Kidney glomerular epithelial cell (primary cell): ENCODE results near the gene COQ10A.
"Not testable (repeated sequence)": the region's sequence is repeated elsewhere in the genome, so short reads cannot be mapped to it uniquely, and the experiment has no call there.

Source experiments
- DNase-seq: peaks from one replicate; lab custom pipeline; 2025; lab: John Stamatoyannopoulos, UW

COQ10A gene

DNA sequence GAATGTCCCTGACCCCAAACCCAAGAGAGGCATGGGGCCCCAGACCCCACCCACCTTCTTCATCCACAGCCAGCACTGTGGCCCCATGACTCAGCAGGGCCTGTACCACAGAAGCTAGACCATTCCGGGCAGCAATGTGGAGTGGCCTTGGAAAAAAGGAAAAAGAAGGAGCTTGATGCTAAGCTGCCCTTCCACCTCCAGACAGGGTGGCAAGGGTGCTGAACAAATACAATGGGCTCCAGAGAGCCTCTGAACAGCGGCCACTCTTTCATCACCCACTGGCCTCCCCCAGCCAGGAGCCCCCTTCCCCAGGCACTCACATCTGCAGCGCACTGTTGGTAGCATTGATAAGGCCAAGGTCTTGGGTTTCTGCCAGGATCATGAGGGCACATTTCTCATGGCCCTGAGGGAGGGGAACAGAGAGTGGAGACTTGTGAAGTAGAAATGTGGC lies 23.0 kb upstream of the COQ10A start:
- no peak for DNase-seq

DNA sequence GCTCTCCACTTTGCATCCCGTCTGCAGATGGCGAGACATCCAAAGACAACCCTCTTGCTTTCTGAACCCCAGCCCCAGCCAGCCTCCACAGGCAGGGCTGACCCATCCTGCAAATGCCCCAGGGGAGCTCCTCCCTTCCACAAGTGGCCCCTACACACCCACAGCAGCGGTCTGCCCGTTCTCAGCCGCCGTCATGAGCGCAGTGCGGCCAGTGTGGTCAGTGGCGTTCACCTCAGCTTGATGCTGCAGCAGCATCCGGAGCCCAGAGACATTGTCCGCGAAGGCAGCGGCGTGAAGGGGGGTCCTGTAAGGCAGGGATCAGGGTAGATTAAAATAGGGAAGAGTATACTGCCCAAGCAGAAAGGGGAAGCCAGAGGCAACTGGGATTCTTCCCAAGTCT lies 22.2 kb upstream of the COQ10A start:
- DNase-seq = no peak

DNA sequence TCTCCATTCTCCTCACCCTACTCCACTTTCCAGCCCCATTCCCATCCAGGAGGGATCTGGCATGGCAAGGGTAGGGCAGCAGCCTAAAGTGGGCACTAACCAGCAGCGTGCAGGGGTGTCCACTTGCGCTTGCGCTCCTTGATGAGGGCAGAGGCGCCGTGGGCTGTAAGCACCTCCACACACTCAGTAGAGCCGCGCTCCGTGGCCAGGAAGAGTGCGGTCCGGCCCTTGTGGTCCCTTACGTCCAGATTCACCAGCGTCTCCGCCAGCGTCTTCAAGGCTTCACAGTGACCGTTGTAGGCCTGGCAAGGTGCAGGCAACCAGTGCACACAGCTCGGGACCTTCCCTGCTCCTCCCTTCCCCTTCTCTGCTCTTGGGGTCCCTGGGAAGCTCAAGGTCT lies 18.8 kb upstream of the COQ10A start:
- no peak for DNase-seq

DNA sequence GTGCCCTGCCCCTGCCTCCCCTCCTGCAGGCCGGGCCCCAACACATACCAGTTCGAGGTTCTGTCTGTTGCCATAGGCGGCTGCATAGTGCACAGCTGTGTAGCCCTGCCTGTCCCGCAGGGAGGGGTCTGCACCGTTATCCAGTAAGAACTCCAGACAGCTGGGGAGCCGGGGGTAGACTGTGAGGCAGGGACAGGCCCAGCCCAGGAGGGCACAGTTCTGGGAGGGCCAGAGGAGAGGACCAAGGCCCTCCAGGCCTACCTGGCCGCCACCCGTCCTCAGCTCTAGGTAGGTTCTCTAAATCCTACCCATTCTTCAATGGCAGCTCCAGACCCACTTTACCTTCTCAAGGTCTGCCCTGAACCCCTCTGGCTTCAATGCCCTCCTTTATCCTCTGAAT lies 18.0 kb upstream of the COQ10A start:
- DNase-seq = no peak

DNA sequence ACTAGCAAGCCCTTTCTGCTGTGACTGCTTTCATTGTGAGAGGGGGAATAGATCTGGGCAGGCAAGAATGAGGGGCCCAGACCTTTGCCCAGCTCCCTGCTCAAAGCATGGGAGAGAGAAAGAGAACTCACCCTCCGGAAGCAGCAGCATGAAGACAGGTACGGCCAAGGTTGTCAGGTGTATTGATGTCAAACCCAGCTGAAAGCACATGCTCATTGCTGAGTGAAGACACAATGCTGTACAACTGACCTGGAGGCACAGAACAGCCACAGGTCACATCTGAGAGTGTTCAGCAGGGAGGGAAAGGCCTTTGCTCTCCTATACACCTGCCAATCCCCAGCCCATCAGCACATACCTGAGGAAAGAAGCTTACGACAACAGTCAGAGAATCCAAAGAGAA lies 14.1 kb upstream of the COQ10A start:
- no peak for DNase-seq

DNA sequence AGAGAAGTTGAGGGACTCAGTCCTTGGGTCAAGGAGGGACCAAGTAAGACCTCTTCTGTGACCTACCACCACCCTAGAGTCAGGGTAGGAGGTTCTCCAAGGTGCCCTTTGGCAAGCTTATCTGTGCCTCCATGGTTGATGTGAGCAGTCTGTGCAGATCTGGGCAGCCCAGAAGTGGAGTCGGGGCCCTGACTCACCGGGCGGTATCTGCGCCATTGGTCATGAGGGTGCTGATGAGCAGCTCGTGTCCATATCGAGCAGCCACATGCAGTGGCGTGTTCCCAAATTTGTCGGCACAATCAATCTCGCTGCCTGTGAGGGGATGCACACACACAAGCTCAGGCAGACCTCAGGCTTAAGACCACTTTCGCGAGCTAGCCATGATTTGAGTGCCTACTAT lies 13.7 kb upstream of the COQ10A start:
- no peak for DNase-seq

DNA sequence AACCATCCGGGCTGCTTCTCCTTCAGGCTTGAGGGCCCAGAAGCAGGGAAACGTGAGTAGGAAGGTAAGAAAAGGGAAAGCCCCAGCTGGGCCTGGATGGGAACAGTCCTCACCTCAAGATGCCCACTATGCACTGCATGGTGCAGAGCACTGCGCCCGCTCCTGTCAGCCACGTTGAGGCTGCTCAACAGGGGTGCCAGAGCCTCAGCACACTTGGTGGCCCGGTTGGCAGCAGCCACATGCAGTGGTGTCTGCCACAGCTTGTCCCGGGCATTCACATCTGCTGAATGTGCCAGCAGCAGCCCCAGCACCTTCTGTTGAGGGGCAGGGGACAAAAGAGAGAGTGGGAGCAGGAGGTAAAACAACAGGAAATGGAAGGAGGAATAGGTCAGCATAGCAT lies 11.1 kb upstream of the COQ10A start:
- no peak for DNase-seq

DNA sequence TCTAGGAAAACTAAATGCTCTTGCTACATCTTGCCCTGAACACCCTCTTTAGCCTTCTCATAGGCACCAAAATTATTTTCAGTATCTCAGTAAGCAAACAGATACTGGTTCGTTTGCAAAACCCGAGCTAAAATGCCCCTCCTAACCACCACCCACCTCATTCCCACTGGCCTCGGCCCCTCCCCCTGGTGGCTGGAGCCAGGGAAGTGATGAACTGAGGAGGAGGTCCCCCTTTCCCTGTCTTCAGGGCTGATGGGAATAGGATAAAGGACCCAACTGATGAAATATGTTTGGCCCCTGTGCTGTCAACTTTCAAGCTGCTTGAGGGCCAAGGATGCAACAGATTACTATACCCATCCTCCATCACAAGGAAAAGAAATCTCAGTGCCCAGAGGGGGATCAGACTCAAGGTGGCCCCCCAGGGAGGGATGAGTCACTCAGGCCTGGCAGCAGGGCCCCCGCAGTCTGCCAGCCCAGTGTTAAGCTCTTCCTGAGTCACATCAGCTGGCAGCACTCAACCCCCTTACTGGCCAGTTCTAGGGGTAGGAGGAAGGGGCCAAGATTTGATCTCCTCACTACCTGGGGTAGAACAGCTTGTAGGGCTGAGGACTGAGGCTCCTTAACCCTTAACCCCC lies 10.3 kb upstream of the COQ10A start:
- peak; percentile 16 for DNase-seq

DNA sequence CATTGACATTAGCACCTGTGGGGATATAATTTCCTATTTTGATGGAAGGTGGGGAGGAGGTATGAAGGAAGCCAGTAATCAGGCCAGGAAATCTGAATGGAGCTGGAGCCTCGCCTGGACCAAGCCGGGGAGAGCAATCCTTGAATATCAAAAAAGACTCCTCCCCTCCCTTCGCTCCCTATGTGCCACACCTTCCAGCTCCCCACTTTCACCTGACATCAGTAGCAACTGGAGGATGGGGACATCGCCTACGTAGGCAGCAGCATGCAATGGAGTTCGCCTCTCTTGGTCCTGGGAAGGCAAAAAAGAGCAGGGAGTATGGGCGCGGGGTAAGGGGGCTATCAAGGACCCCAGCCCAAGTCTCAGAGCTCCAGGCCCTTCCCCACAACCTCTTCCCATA lies 9.7 kb upstream of the COQ10A start:
- DNase-seq = no peak

DNA sequence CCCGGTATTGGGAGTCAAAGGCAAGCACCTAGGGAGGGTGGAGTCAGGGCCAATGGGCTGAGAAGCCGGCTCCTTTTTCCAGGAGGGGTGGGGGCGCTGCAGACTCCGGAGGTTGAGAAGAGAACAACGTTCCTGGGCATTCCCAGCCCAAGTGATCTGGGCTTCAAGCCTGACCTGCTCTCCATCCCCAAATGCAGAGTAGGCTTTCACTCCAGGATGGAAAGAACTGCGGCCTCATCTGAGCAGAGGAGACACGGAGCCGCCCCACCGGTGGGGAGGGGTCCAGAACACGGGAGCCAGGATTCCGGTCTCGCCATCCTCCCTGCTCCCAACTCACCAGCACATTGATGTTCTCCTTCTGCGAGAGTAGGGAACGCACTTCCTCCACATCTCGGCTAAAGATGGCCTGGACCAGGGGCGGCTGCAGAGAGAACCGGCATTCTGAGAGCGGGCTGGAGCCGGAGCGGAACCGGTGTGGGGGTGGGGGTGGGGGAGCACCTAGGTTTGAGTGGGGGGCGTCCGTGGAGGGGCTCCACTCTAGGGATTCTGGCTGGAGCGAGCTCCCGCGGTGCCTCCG lies 9.2 kb upstream of the COQ10A start:
- peak; percentile 31 for DNase-seq

DNA sequence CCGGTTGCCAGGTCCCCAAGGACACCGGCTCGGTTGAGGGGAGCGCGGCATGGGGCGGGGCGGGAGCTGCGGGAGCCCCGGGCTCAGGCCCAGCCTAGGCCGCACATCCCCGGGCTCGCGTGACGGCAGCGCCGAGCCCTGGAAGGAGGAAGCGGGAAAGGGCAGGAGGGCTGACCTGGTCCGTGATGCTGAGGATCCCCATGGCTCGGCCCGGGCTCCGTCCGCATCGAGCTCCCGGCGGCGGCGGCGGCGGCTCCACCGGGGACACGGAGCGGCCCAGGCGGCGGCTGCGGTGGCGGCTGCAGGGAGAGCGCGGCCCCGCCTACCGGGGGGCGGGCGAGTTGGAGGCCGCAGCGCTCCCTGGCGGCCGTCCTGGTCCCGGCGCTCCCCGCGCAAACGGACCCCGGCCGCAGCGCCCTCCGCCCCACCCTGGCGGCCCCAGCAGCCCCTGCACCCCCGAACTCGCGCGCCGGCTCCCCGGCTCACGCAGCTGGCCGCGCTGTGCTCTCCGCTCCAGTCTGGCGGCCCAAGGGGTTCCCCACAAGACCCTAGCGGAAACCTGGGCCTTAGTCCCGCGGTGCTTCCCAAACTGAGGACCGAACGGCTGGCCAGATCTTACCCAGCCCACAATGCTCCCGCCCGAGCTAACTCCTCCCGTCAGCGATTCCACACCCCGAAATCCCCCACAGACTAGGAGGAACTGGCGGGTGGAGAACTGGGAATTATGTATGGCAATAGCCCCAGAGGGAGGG lies 8.5 kb upstream of the COQ10A start, which contains the start of gene ANKRD52:
Gene ANKRD52 (minus strand): TSS at position 317 of the 752 bp plus-strand sequence. CDS start 115 bp downstream, at position 202.
- DNase-seq = peak; percentile 59

DNA sequence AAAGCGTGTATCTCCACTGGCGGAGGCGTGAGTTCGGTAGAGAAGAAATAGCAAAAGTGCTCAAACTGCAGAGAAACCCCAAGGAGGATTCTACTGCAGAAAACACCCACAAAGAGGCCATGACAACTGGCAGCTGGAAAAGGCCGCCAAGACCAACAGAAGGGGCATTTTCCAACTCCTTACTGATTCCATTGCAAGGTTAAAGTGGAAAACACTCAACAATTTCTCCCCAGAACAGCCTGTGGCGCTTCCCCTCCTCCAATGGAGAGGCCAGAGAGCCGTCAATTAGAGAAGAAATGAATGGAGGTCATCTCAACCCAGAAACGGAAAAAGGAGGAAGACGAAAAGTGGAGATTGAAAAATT lies 7.9 kb upstream of the COQ10A start:
- DNase-seq = no peak

DNA sequence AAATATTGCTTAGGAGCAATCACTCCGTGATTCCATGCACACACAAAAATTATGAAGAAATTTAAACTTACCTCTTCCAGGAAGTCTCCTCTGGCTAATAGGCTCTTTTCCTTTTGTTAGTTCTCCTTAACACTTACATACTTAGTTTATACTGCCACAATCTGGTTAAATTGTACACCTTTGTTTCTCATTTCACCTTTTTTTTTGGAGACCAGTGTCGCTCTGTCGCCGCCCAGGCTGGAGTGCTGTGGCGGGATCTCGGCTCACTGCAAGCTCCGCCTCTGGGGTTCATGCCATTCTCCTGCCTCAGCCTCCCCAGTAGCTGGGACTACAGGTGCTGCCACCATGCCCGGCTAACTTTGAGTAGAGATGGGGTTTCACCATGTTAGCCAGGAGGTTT lies 6.4 kb upstream of the COQ10A start:
- DNase-seq = no peak

DNA sequence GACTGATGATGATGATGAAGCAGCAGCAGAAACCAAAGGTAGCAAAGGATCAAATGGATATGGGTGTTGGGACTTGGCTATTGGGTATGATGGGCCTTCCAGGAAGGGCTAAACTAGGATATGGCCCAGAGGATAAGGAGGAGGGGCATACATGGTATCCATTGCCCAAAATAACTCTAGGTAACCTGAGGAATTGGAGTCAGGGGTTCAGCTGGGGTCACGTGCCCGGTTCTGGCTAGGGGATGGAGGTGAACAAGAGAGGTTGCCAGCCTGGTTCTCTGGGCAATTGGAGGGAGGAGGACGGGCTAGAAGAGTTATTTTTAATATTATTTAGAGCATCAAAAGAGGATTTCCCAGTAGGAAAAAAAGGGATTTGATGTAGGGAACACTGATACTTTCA lies 5.8 kb upstream of the COQ10A start:
- no peak for DNase-seq

DNA sequence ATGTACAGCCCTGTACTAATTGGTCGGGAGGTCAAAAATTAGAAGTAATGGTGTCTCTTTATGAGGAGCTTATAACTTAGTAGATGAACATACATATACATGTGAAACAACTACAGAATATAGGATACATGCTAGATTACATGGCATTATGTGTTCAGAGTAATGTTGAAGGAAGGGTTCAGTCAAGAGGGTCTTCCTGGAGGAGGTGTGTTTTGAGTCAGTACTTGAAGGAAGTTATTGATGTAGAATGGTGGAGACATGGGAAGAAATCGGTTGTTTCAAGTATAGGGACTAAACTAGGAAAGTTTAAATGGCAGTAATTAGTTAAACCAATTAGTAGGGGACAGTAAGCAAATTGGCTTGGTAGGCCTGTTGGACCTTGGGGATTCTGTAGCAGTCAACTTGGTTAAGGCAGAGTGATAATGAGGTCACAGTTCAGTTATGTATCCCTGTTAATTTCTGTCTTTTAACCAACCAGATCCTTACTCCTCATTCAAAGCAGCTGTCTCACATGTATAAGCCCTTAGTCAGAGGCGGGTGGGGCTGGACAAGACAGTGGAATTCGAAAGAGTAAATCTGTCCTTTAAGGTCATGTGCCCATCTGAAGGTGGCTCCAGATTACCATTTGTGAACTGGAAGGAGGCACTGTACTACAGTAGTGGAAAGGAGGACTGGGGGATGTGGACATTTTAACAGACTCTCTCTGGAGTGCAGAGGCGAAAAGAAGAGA lies 5.1 kb upstream of the COQ10A start:
- peak; percentile 89 for DNase-seq

DNA sequence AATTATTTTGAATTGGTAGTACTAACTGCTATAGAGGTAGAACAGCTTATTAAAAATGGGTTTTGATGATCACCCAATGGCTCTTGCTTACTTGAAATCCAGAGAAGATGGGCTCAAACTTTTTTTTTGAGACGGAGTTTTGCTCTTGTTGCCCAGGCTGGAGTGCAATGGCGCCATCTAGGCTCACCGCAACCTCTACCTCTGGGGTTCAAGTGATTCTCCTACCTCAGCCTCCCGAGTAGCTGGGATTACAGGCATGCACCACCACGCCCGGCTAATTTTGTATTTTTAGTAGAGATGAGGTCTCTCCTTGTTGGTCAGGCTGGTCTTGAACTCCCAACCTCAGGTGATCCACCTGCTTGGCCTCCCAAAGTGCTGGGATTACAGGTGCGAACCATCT lies 3.8 kb upstream of the COQ10A start:
- not testable (repeated sequence) for DNase-seq

DNA sequence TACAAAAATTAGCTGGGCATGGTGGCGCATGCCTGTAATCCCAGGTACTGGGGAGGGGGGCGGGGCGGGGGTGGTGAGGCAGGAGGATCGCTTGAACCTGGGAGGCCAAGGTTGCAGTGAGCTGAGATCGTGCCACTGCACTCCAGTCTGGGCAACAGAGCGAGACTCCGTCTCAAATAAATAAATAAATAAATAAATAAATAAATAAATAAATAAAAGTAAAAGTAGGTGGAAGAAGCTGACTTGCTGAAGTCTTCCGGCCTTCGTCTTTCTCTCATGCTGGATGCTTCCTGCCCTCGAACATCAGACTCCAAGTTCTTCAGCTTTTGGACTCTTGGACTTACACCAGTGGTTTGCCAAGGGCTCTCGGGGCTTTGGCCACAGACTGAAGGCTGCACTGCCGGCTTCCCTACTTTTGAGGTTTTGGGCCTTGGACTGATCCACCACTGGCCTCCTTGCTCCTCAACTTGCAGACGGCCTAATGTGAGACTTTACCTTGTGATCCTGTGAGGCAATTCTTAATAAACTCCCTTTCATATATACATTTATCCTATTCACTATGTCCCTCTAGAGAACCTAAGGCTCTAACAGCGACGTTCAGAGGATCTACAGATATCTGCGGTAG lies 562 bp upstream of the COQ10A start:
- DNase-seq = not testable (repeated sequence)

DNA sequence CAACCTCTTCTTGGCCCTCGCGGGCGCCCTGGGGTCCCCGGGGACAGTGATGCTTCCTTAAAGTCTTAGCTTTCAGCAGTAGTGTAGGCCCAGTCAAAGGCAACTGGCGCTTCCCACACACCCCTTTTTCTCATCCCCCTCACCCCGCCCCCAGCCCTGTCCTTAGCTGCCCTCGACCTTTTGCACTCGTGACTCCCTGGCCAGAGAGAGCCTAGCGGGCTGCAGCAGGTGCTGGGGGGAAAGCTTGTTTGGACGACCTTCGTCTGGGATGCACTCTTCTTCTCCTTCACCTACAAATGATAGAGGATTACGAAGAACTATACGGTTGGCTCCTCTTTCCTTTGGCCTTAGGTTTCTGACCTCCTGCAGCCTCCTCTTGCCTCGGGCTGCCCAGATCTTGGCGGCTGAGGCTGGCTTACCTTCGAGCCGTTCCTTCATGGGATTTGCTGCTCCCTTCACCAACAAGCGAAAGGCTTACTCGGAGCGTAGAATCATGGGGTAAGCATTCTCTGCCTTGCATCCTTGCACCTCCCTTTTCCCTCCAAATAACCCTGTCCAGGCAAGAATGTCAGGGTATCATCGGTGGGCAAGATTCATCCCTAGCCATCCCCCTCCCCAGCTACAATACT lies 815 bp downstream of the COQ10A start:
- DNase-seq = no peak

DNA sequence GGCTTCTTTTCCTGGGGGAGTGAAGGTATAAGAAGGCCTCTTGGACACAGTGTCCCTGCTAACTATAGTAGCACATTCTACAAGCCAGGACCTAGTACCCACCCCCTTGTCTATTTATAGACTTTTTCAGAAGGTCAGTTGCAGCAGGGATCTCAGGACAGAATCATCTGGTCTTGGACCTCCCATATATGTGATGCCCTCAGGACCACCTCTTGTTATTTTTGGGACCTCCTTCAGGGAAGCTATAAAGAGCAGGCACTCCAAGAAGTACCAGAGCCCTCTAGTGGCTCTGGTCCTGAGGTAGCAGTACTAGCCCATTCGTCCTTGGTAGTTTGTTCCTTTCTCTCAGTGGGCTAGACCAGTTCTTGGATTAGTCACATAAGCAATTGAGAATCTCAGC lies 4.3 kb downstream of the COQ10A start:
- DNase-seq = no peak

DNA sequence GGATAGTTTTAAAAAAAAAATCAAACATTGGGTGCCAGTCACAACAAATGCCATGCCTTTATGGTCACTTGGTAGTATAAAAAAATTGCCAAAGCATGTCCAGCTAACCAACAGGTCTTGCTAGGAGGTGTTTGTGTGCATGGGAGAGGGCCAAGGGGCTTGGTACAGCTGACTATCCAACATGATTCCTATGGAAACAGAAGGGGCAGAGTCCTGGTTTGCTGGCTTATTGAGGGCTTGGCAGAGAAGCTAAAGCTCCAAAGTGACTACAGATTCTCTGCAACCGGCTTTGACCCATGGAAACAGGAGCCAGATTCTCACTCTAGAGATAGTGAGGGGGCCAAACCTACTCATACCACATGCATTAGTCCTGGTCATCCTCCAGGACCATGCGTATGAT lies 5.7 kb downstream of the COQ10A start:
- DNase-seq = not testable (repeated sequence)

DNA sequence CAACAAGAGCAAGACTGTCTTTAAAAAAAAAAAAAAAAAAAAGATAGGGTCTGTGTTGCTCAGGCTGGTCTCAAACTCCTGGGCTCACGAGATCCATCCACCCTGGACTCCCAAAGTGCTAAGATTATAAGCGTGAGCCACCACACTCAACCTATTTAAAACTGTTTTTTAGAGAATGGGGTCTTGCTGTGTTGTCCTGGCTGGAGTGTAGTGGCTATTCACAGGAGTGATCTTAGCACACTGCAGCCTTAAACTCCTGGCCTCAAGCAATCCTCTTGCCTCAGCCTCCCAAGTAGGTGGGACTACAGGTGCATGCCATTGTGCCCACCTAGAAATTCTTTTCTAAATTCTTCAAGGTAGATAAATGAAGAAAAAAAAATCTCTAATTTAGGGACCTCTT lies 7.6 kb downstream of the COQ10A start:
- no peak for DNase-seq

DNA sequence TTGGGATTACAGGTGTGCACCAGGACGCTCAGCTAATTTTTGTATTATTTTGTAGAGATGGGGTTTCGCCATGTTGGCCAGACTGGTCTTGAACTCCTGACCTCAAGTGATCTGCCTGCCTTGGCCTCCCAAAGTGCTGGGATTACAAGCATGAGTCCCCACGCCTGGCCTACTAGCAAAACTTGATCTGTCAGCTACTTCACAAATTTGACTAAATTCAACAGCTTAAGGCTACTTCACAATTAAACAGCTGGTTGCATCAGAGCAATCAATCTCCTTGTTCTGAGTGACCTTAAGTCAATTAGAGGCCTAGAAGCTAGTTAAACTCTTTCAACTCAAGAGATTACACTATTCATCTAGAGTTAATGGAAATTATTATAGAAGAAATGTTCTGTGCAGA lies 12.2 kb downstream of the COQ10A start:
- no peak for DNase-seq
